HepG2 (cell line): ENCODE results near the gene ZMPSTE24. TPM values are rescaled to one million over a fixed set of nuclear protein-coding genes. Genes with fewer than 3 reads are reported as not detected.

Experiments used
- ARHGAP35 ChIP-seq: sonication (generic); formaldehyde crosslinking; IDR thresholded peaks from 2 replicates; pipeline ENCODE4 v1.9.0; 2022; ENCODE audit warnings: mild to moderate bottlenecking, inconsistent platforms, moderate library complexity, missing genetic modification reagents, borderline replicate concordance
- ARID2 ChIP-seq: sonication (generic); formaldehyde crosslinking; IDR thresholded peaks from 2 replicates; pipeline ENCODE4 v1.8.1; 2022; ENCODE audit warnings: mild to moderate bottlenecking, missing genetic modification reagents, borderline replicate concordance
- BCL3 ChIP-seq: sonication (generic); formaldehyde crosslinking; IDR thresholded peaks from 2 replicates; pipeline ENCODE4 v1.5.1; 2020; ENCODE audit warnings: mild to moderate bottlenecking, missing genetic modification reagents, moderate library complexity
- DBP ChIP-seq: sonication (generic); formaldehyde crosslinking; IDR thresholded peaks from 2 replicates; pipeline ENCODE4 v1.4.0; 2020; ENCODE audit warnings: missing genetic modification reagents; ENCODE audit errors: not compliant biosample characterization
- DMAP1 ChIP-seq: IDR thresholded peaks from 2 replicates; pipeline ENCODE4 v1.6.1; 2016
- ELF1 ChIP-seq: sonication (generic); formaldehyde crosslinking; IDR thresholded peaks from 2 replicates; pipeline ENCODE4 v1.4.0; 2020; ENCODE audit warnings: missing genetic modification reagents
- EZH2 ChIP-seq: conservative IDR thresholded peaks from 2 replicates; pipeline ENCODE4 v1.6.1; 2012; ENCODE audit warnings: mild to moderate bottlenecking, low read depth, low read length, moderate library complexity
- FOXK2 ChIP-seq: fragments of 450-650 bp; IDR thresholded peaks from 2 replicates; pipeline ENCODE4 v1.6.1; 2016
- HNF4A ChIP-seq: sonication (generic); formaldehyde crosslinking; IDR thresholded peaks from 2 replicates; pipeline ENCODE4 v1.4.0; 2020; ENCODE audit warnings: missing genetic modification reagents
- HNRNPUL1 ChIP-seq: fragments of 200-400 bp; formaldehyde crosslinking; IDR thresholded peaks from 2 replicates; pipeline ENCODE4 v1.6.1; 2017; ENCODE audit warnings: low read depth, mild to moderate bottlenecking, low read length, moderate library complexity
- HOMEZ ChIP-seq: IDR thresholded peaks from 2 replicates; pipeline ENCODE4 v1.6.1; 2016; ENCODE audit warnings: low read depth
- LRRFIP1 ChIP-seq: sonication (generic); formaldehyde crosslinking; conservative IDR thresholded peaks from 2 replicates; pipeline ENCODE4 v1.4.0; 2020; ENCODE audit warnings: missing genetic modification reagents
- UBTF ChIP-seq: sonication (generic); formaldehyde crosslinking; IDR thresholded peaks from 2 replicates; pipeline ENCODE4 v1.4.0; 2020; ENCODE audit warnings: mild to moderate bottlenecking, missing genetic modification reagents
- YY1 ChIP-seq: IDR thresholded peaks from 2 replicates; pipeline ENCODE4 v1.6.1; 2011; ENCODE audit warnings: low read length, low read depth, moderate library complexity, mild to moderate bottlenecking; ENCODE audit not compliant: insufficient read depth, insufficient replicate concordance
- ZFP36 ChIP-seq: fragments of 150-350 bp; IDR thresholded peaks from 2 replicates; pipeline ENCODE4 v1.6.1; 2018; ENCODE audit warnings: borderline replicate concordance, low read length, low read depth; ENCODE audit not compliant: partially characterized antibody
- ZNF17 ChIP-seq: sonication (generic); formaldehyde crosslinking; IDR thresholded peaks from 2 replicates; pipeline ENCODE4 v1.5.0; 2020; ENCODE audit warnings: mild to moderate bottlenecking, missing genetic modification reagents
- ZNF496 ChIP-seq: sonication (generic); formaldehyde crosslinking; IDR thresholded peaks from 2 replicates; pipeline ENCODE4 v1.8.1; 2023; ENCODE audit warnings: mild to moderate bottlenecking, moderate library complexity, missing genetic modification reagents; ENCODE audit not compliant: insufficient replicate concordance
- ZNF557 ChIP-seq: sonication (generic); formaldehyde crosslinking; IDR thresholded peaks from 2 replicates; pipeline ENCODE4 v1.4.0; 2020; ENCODE audit warnings: missing genetic modification reagents
- ZNF780A ChIP-seq: sonication (generic); formaldehyde crosslinking; IDR thresholded peaks from 2 replicates; pipeline ENCODE4 v1.8.0; 2022; ENCODE audit warnings: mild to moderate bottlenecking, missing genetic modification reagents, moderate library complexity
- polyA plus RNA-seq, 8 experiments: library from polyadenylated mRNA; depleted of rRNA in 3 of 8; stranded (reverse) in 7 of 8; unstranded in 1 of 8; fragments of >200 nt; fragmentation: Illumina TruSeq in 4 of 8; extraction: Trizol in 4 of 8; gene quantifications; 2 replicates each; pipeline versions ENCODE4 v1.2.1 to v1.2.3, GENCODE V29; 2011 to 2016; ENCODE audit warnings: low read depth in 4 of 8, missing spikeins in 1 of 8, mixed read lengths in 1 of 8; ENCODE audit not compliant: insufficient read depth in 1 of 8
- total RNA-seq, 5 experiments: library from RNA; depleted of rRNA; stranded (reverse); fragments of >200 nt; fragmentation: Illumina TruSeq; extraction: Trizol; gene quantifications; 2 replicates each; pipeline ENCODE4 v1.2.3, GENCODE V29; 2016; ENCODE audit warnings: low read depth in 1 of 5

The ZMPSTE24 gene
- total and polyA plus RNA-seq, 2 of the 13 experiments (the other 11 are each of a cell fraction or from before 2014, with no cell fraction given), result 13.6 to 60.2 TPM

- TF ChIP-seq LRRFIP1 (no peak), BCL3 (CRISPR knock-in tag) (peak; percentile 63), ZNF17 (CRISPR knock-in tag) (no peak), FOXK2 (peak; percentile 42; the same call in 1 of the 2 replicates), ELF1 (peak; percentile 90), HNF4A (CRISPR knock-in tag) (peak; percentile 27), DMAP1 (CRISPR knock-in tag) (peak; percentile 98), ZFP36 (no peak), YY1 (peak; percentile 84), ZNF496 (CRISPR knock-in tag) (no peak), ZNF557 (CRISPR knock-in tag) (no peak), ARID2 (CRISPR knock-in tag) (peak; percentile 72; the same call in 1 of the 2 replicates), HOMEZ (CRISPR knock-in tag) (peak; percentile 66), ARHGAP35 (CRISPR knock-in tag) (0 out of 2 replicates have a peak, but pooled peaks have one; percentile 33), DBP (no peak), HNRNPUL1 (no peak), ZNF780A (CRISPR knock-in tag) (peak; percentile 69; the same call in 1 of the 2 replicates), EZH2 (no peak), UBTF (CRISPR knock-in tag) (peak; percentile 99)
Observed at GRCh38 chr1:40257688-40258444, at the start of gene ZMPSTE24 (continued).
